Measurements from ENCODE around the gene UTRN.

DNA sequence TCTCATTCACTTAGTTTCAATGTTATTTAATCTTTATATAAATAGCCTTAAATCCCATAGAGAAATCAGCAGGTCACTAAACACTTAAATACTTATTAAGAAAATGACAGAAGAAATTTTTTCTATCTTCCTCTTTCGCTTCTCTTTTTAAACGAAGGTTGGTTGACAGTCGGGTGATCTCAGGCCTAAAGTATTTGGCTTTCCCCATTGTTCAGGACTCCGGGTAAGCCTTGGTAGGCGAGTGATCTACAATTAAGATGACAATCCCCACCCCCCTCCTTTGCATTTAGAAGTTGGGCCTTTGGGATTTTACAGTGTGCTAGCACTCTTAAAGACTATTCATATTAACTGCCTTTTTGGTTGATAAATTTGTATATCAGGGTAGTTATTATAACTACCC, 19.7 kb upstream of the UTRN start:
- TF ChIP-seq, protein P1, sequence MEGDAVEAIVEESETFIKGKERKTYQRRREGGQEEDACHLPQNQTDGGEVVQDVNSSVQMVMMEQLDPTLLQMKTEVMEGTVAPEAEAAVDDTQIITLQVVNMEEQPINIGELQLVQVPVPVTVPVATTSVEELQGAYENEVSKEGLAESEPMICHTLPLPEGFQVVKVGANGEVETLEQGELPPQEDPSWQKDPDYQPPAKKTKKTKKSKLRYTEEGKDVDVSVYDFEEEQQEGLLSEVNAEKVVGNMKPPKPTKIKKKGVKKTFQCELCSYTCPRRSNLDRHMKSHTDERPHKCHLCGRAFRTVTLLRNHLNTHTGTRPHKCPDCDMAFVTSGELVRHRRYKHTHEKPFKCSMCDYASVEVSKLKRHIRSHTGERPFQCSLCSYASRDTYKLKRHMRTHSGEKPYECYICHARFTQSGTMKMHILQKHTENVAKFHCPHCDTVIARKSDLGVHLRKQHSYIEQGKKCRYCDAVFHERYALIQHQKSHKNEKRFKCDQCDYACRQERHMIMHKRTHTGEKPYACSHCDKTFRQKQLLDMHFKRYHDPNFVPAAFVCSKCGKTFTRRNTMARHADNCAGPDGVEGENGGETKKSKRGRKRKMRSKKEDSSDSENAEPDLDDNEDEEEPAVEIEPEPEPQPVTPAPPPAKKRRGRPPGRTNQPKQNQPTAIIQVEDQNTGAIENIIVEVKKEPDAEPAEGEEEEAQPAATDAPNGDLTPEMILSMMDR (optimal IDR thresholded peaks at IDR 0.05 in 1 of 3, IDR thresholded peaks at IDR 0.05 in 1 of 3, conservative IDR thresholded peaks at IDR 0.05 in 1 of 3; ENCODE audit: extremely low read depth in 1 of 3, insufficient read depth in 2 of 3, low read length in 3 of 3), result no peak
- no peak for TF ChIP-seq EZH2 (IDR thresholded peaks at IDR 0.05; ENCODE audit: low read length)
